Vagina (tissue), 2 donors: ENCODE measurements around the gene GABRB3.

Source experiments
- CTCF ChIP-seq, 3 experiments: fragments of 450-650 bp in 2 of 3; fragments of 200-600 bp in 1 of 3; sonication (generic) in 1 of 3; IDR thresholded peaks; one replicate each; pipeline ENCODE4 v1.5.1; 2017 to 2019; ENCODE audit warnings: antibody characterized with exemption in 3 of 3, mild to moderate bottlenecking in 2 of 3, moderate library complexity in 2 of 3
- POLR2A ChIP-seq, 2 donors: fragments of 450-650 bp; IDR thresholded peaks; one replicate each; pipeline ENCODE4 v1.6.1; 2017; ENCODE audit warnings: antibody characterized with exemption in 2 of 2, mild to moderate bottlenecking in 2 of 2, moderate library complexity in 2 of 2
- POLR2AphosphoS5 ChIP-seq, 2 donors: sonication (generic); formaldehyde crosslinking; IDR thresholded peaks; one replicate each; pipeline ENCODE4 v1.9.0; 2017; ENCODE audit warnings: antibody characterized with exemption in 2 of 2, mild to moderate bottlenecking in 2 of 2, low read depth in 1 of 2; ENCODE audit not compliant: insufficient read depth in 1 of 2

- no peak for TF ChIP-seq CTCF (IDR thresholded peaks at IDR 0.05)
- TF ChIP-seq POLR2AphosphoS5 (IDR thresholded peaks at IDR 0.05; ENCODE audit: insufficient read depth in 1 of 2, low read depth in 1 of 2): no peak
- TF ChIP-seq POLR2A (IDR thresholded peaks at IDR 0.05): no peak
Measured at GRCh38 chr15:26724381-26725150, 48.3 kb downstream of the GABRB3 start.
